Measurements from ENCODE around the gene EVI2B.

The EVI2B gene

DNA sequence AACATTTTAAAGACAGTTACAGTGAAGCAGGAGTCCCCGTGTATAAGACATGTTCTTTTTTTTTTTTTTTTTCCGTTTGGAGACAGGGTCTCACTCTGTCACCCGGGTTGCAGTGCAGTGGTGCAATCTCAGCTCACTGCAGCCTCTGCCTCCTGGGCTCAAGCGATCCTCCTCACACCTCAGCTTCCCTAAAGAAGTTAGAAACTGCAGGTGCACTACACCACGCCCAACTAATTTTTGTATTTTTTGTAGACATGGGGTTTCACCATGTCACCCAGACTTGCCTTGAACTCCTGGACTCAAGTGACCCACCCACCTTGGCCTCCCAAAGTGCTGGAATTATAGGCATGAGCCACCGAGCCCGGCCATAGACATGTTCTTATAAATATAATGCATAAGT is 3.0 kb downstream of the EVI2B start:
- H3K4ac ChIP-seq (ENCODE audit: low read length) = no peak overlapping the region
- no peak overlapping the region for H3K27ac ChIP-seq (replicated peaks; ENCODE audit: low read length)
- H2BK120ac ChIP-seq (ENCODE audit: low read depth, low read length) = no peak overlapping the region
- H2BK15ac ChIP-seq (ENCODE audit: low read length) = no peak overlapping the region
- no peak overlapping the region for H2BK12ac ChIP-seq (ENCODE audit: low read length)
- H3K36me3 ChIP-seq (replicated peaks in 1 of 2; ENCODE audit: control insufficient read depth in 2 of 2, insufficient read depth in 2 of 2, low read length in 2 of 2) = no peaks in the 10 kb centered on the region
- no peaks in the 10 kb centered on the region for H3K4me1 ChIP-seq (ENCODE audit: control insufficient read depth in 2 of 2, insufficient read depth in 1 of 2, low read depth in 1 of 2, low read length in 2 of 2)
- no CpG with 5 or more reads among the region's 7 CpGs for WGBS, 2 donors (ENCODE audit: extremely low coverage in 2 of 2, insufficient read length in 2 of 2, insufficient replicate concordance in 1 of 2)
- no peak overlapping the region for H3K23ac ChIP-seq (ENCODE audit: low read depth, low read length, poor library complexity)
- H3K27me3 ChIP-seq (ENCODE audit: control insufficient read depth in 3 of 3, insufficient read depth in 3 of 3, low read depth in 1 of 3, low read length in 3 of 3) = no peaks in the 10 kb centered on the region
- no peak overlapping the region for H2BK5ac ChIP-seq (ENCODE audit: low read length)
- H3K4me3 ChIP-seq (ENCODE audit: low read length in 2 of 2) = no peak overlapping the region
- no peak overlapping the region for H3K4me2 ChIP-seq (ENCODE audit: insufficient read depth, low read length, poor library complexity, severe bottlenecking)
- H2AFZ ChIP-seq (ENCODE audit: low read length) = no peak overlapping the region
- H3K9ac ChIP-seq (ENCODE audit: low read depth, low read length, poor library complexity) = no peak overlapping the region
- no peak overlapping the region for H3K18ac ChIP-seq (ENCODE audit: low read length)
- no peaks in the 10 kb centered on the region for H3K79me1 ChIP-seq (ENCODE audit: low read depth, low read length)
- no peak overlapping the region for H3K14ac ChIP-seq (ENCODE audit: low read length)
- H4K8ac ChIP-seq (ENCODE audit: low read depth, low read length) = no peak overlapping the region
- no peaks in the 10 kb centered on the region for H3K9me3 ChIP-seq (replicated peaks in 1 of 2; ENCODE audit: control insufficient read depth in 2 of 2, insufficient read depth in 1 of 2, low read depth in 1 of 2, low read length in 2 of 2)
- no peak for DNase-seq (ENCODE audit: low spot score)
- H2AK5ac ChIP-seq (ENCODE audit: low read depth, low read length) = no peak overlapping the region
- no peak overlapping the region for H4K91ac ChIP-seq (ENCODE audit: low read depth, low read length, poor library complexity)

DNA sequence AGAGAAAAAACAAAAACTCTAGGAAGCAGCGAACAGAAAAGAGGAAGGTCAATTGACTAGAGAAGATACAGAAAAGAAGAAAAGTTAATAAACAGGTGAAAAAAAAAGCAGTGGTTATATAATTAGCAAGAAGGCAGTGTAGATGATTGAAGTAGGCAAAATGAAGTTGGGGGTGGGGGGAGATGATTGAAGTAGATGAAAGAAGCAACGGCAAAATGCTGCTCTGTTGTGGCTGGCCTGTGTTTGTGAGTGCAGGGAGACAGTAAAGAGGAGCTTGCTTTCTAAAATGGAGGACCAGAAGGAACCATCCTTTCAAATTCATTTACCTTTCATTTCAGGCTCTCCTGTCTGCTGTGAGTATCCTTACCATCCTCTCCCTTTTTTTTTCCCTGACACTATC is 3.6 kb downstream of the EVI2B start:
- peaks cover 0 to under 1% of the 10 kb centered on the region in 2 donors for H3K36me3 ChIP-seq (replicated peaks in 1 of 2; ENCODE audit: control insufficient read depth in 2 of 2, insufficient read depth in 2 of 2, low read length in 2 of 2)
- H3K4me1 ChIP-seq (ENCODE audit: control insufficient read depth in 2 of 2, insufficient read depth in 1 of 2, low read depth in 1 of 2, low read length in 2 of 2) = no peaks in the 10 kb centered on the region
- H2BK15ac ChIP-seq (ENCODE audit: low read length) = no peak overlapping the region
- no peak overlapping the region for H2BK12ac ChIP-seq (ENCODE audit: low read length)
- no peak overlapping the region for H3K4me3 ChIP-seq (ENCODE audit: low read length in 2 of 2)
- H2BK120ac ChIP-seq (ENCODE audit: low read depth, low read length) = no peak overlapping the region
- H3K4me2 ChIP-seq (ENCODE audit: insufficient read depth, low read length, poor library complexity, severe bottlenecking) = no peak overlapping the region
- WGBS, 2 donors (ENCODE audit: extremely low coverage in 2 of 2, insufficient read length in 2 of 2, insufficient replicate concordance in 1 of 2) = no CpG with 5 or more reads among the region's 2 CpGs
- H2BK5ac ChIP-seq (ENCODE audit: low read length) = no peak overlapping the region
- no peak overlapping the region for H4K8ac ChIP-seq (ENCODE audit: low read depth, low read length)
- no peak overlapping the region for H4K91ac ChIP-seq (ENCODE audit: low read depth, low read length, poor library complexity)
- H2AFZ ChIP-seq (ENCODE audit: low read length) = no peak overlapping the region
- H3K18ac ChIP-seq (ENCODE audit: low read length) = no peak overlapping the region
- no peak overlapping the region for H3K14ac ChIP-seq (ENCODE audit: low read length)
- no peaks in the 10 kb centered on the region for H3K79me1 ChIP-seq (ENCODE audit: low read depth, low read length)
- H3K27ac ChIP-seq (replicated peaks; ENCODE audit: low read length) = no peak overlapping the region
- H3K9ac ChIP-seq (ENCODE audit: low read depth, low read length, poor library complexity) = no peak overlapping the region
- H2AK5ac ChIP-seq (ENCODE audit: low read depth, low read length) = no peak overlapping the region
- H3K23ac ChIP-seq (ENCODE audit: low read depth, low read length, poor library complexity) = no peak overlapping the region
- H3K27me3 ChIP-seq (ENCODE audit: control insufficient read depth in 3 of 3, insufficient read depth in 3 of 3, low read depth in 1 of 3, low read length in 3 of 3) = no peaks in the 10 kb centered on the region
- no peak overlapping the region for H3K4ac ChIP-seq (ENCODE audit: low read length)
- no peak for DNase-seq (ENCODE audit: low spot score)
- no peaks in the 10 kb centered on the region for H3K9me3 ChIP-seq (replicated peaks in 1 of 2; ENCODE audit: control insufficient read depth in 2 of 2, insufficient read depth in 1 of 2, low read depth in 1 of 2, low read length in 2 of 2)

DNA sequence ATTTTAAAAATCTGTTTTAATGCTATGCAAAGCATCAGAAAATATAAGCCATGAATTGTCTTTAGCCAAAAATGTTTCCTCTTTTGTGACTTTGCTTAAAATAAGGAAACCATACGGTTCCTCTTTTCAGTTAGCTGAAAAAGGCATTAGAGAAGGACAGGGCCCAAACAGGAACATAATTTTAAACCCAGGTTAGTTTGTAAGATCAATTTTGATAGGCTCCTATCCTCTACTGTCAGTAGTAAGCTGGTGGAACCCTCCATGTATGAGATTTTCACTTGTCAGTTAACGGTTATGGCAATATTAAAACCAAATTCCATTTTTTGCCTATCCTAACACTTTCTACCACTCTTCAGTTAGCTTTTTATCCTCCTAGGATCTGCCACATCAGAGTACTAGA is 4.3 kb downstream of the EVI2B start:
- Histone ChIP-seq H3K27ac (replicated peaks; ENCODE audit: low read length) (no peak overlapping the region), H3K36me3 (replicated peaks in 1 of 2; ENCODE audit: control insufficient read depth in 2 of 2, insufficient read depth in 2 of 2, low read length in 2 of 2) (peaks cover 3% of the 10 kb centered on the region in 2 donors), H3K27me3 (ENCODE audit: control insufficient read depth in 3 of 3, insufficient read depth in 3 of 3, low read depth in 1 of 3, low read length in 3 of 3) (no peaks in the 10 kb centered on the region), H2BK15ac (ENCODE audit: low read length) (no peak overlapping the region), H3K9ac (ENCODE audit: low read depth, low read length, poor library complexity) (no peak overlapping the region), H2BK5ac (ENCODE audit: low read length) (no peak overlapping the region), H3K4me1 (ENCODE audit: control insufficient read depth in 2 of 2, insufficient read depth in 1 of 2, low read depth in 1 of 2, low read length in 2 of 2) (no peaks in the 10 kb centered on the region), H3K4me3 (ENCODE audit: low read length in 2 of 2) (no peak overlapping the region), H3K79me1 (ENCODE audit: low read depth, low read length) (no peaks in the 10 kb centered on the region), H2AK5ac (ENCODE audit: low read depth, low read length) (no peak overlapping the region), H2BK120ac (ENCODE audit: low read depth, low read length) (no peak overlapping the region), H3K18ac (ENCODE audit: low read length) (no peak overlapping the region), H3K23ac (ENCODE audit: low read depth, low read length, poor library complexity) (no peak overlapping the region), H3K9me3 (replicated peaks in 1 of 2; ENCODE audit: control insufficient read depth in 2 of 2, insufficient read depth in 1 of 2, low read depth in 1 of 2, low read length in 2 of 2) (no peaks in the 10 kb centered on the region), H3K14ac (ENCODE audit: low read length) (no peak overlapping the region), H3K4me2 (ENCODE audit: insufficient read depth, low read length, poor library complexity, severe bottlenecking) (no peak overlapping the region), H2AFZ (ENCODE audit: low read length) (no peak overlapping the region), H4K91ac (ENCODE audit: low read depth, low read length, poor library complexity) (no peak overlapping the region), H2BK12ac (ENCODE audit: low read length) (no peak overlapping the region), H4K8ac (ENCODE audit: low read depth, low read length) (no peak overlapping the region), H3K4ac (ENCODE audit: low read length) (no peak overlapping the region)
- no CpG with 5 or more reads among the region's 2 CpGs for WGBS, 2 donors (ENCODE audit: extremely low coverage in 2 of 2, insufficient read length in 2 of 2, insufficient replicate concordance in 1 of 2)
- DNase-seq (ENCODE audit: low spot score) = no peak

- no peak overlapping the region for H3K4me3 ChIP-seq (ENCODE audit: low read length in 2 of 2)
- H3K4ac ChIP-seq (ENCODE audit: low read length) = no peak overlapping the region
- H4K8ac ChIP-seq (ENCODE audit: low read depth, low read length) = no peak overlapping the region
- DNase-seq (ENCODE audit: low spot score) = no peak
- H2AFZ ChIP-seq (ENCODE audit: low read length) = no peak overlapping the region
- H3K36me3 ChIP-seq (replicated peaks in 1 of 2; ENCODE audit: control insufficient read depth in 2 of 2, insufficient read depth in 2 of 2, low read length in 2 of 2) = peaks cover 3% of the 10 kb centered on the region in 2 donors
- no peak overlapping the region for H3K18ac ChIP-seq (ENCODE audit: low read length)
- H2BK15ac ChIP-seq (ENCODE audit: low read length) = no peak overlapping the region
- H3K23ac ChIP-seq (ENCODE audit: low read depth, low read length, poor library complexity) = no peak overlapping the region
- H2BK120ac ChIP-seq (ENCODE audit: low read depth, low read length) = no peak overlapping the region
- no peak overlapping the region for H2AK5ac ChIP-seq (ENCODE audit: low read depth, low read length)
- no peak overlapping the region for H4K91ac ChIP-seq (ENCODE audit: low read depth, low read length, poor library complexity)
- no peak overlapping the region for H3K27ac ChIP-seq (replicated peaks; ENCODE audit: low read length)
- no peak overlapping the region for H2BK12ac ChIP-seq (ENCODE audit: low read length)
- no peaks in the 10 kb centered on the region for H3K79me1 ChIP-seq (ENCODE audit: low read depth, low read length)
- H3K14ac ChIP-seq (ENCODE audit: low read length) = no peak overlapping the region
- H2BK5ac ChIP-seq (ENCODE audit: low read length) = no peak overlapping the region
- no peaks in the 10 kb centered on the region for H3K9me3 ChIP-seq (replicated peaks in 1 of 2; ENCODE audit: control insufficient read depth in 2 of 2, insufficient read depth in 1 of 2, low read depth in 1 of 2, low read length in 2 of 2)
- no peak overlapping the region for H3K9ac ChIP-seq (ENCODE audit: low read depth, low read length, poor library complexity)
- H3K27me3 ChIP-seq (ENCODE audit: control insufficient read depth in 3 of 3, insufficient read depth in 3 of 3, low read depth in 1 of 3, low read length in 3 of 3) = no peaks in the 10 kb centered on the region
- H3K4me1 ChIP-seq (ENCODE audit: control insufficient read depth in 2 of 2, insufficient read depth in 1 of 2, low read depth in 1 of 2, low read length in 2 of 2) = no peaks in the 10 kb centered on the region
- no CpG with 5 or more reads among the region's 5 CpGs for WGBS, 2 donors (ENCODE audit: extremely low coverage in 2 of 2, insufficient read length in 2 of 2, insufficient replicate concordance in 1 of 2)
- no peak overlapping the region for H3K4me2 ChIP-seq (ENCODE audit: insufficient read depth, low read length, poor library complexity, severe bottlenecking)
Observed at GRCh38 chr17:31308372-31309334, 5.2 kb downstream of the EVI2B start.
